ENCODE results near the gene OR8B8. TPM values are rescaled to one million over a fixed set of nuclear protein-coding genes. Genes with fewer than 3 reads are reported as not detected.

Gene OR8B8
- total and polyA plus RNA-seq, 10 of the 15 experiments (the other 5 are each of a cell fraction or from before 2014, with no cell fraction given): not detected

- TF ChIP-seq, protein P1, sequence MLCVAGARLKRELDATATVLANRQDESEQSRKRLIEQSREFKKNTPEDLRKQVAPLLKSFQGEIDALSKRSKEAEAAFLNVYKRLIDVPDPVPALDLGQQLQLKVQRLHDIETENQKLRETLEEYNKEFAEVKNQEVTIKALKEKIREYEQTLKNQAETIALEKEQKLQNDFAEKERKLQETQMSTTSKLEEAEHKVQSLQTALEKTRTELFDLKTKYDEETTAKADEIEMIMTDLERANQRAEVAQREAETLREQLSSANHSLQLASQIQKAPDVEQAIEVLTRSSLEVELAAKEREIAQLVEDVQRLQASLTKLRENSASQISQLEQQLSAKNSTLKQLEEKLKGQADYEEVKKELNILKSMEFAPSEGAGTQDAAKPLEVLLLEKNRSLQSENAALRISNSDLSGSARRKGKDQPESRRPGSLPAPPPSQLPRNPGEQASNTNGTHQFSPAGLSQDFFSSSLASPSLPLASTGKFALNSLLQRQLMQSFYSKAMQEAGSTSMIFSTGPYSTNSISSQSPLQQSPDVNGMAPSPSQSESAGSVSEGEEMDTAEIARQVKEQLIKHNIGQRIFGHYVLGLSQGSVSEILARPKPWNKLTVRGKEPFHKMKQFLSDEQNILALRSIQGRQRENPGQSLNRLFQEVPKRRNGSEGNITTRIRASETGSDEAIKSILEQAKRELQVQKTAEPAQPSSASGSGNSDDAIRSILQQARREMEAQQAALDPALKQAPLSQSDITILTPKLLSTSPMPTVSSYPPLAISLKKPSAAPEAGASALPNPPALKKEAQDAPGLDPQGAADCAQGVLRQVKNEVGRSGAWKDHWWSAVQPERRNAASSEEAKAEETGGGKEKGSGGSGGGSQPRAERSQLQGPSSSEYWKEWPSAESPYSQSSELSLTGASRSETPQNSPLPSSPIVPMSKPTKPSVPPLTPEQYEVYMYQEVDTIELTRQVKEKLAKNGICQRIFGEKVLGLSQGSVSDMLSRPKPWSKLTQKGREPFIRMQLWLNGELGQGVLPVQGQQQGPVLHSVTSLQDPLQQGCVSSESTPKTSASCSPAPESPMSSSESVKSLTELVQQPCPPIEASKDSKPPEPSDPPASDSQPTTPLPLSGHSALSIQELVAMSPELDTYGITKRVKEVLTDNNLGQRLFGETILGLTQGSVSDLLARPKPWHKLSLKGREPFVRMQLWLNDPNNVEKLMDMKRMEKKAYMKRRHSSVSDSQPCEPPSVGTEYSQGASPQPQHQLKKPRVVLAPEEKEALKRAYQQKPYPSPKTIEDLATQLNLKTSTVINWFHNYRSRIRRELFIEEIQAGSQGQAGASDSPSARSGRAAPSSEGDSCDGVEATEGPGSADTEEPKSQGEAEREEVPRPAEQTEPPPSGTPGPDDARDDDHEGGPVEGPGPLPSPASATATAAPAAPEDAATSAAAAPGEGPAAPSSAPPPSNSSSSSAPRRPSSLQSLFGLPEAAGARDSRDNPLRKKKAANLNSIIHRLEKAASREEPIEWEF (IDR thresholded peaks at IDR 0.05; ENCODE audit: insufficient replicate concordance, low read depth, low read length): no peak
- TF ChIP-seq PRDM15 (CRISPR knock-in tag; IDR thresholded peaks at IDR 0.05) (no peak), ZNF384 (IDR thresholded peaks at IDR 0.05; ENCODE audit: borderline replicate concordance, low read depth, low read length) (no peak), SUPT20H (IDR thresholded peaks at IDR 0.05; ENCODE audit: borderline replicate concordance, control insufficient read depth, low read depth, low read length) (no peak), SIN3A (IDR thresholded peaks at IDR 0.05; ENCODE audit: low read depth, low read length) (no peak), STAT1 (conservative IDR thresholded peaks at IDR 0.05) (no peak), HDAC6 (IDR thresholded peaks at IDR 0.05; ENCODE audit: unreplicated experiment) (no peak), IKZF1 (conservative IDR thresholded peaks at IDR 0.05) (no peak), YBX1 (IDR thresholded peaks at IDR 0.05) (no peak), SPI1 (IDR thresholded peaks at IDR 0.05; ENCODE audit: borderline replicate concordance, insufficient read depth, low read depth, low read length) (no peak), RELA (IDR thresholded peaks at IDR 0.05; ENCODE audit: borderline replicate concordance, partially characterized antibody) (no peak)
Observed at GRCh38 chr11:124429599-124429998, 15.9 kb downstream of the OR8B8 start (continued).
